GM12874 (cell line): ENCODE measurements around the gene PTPRG.

Source experiments
- TF ChIP-seq, protein P1 (sequence below): IDR thresholded peaks from 2 replicates; pipeline ENCODE4 v1.5.1; 2011; ENCODE audit warnings: low read depth, mild to moderate bottlenecking, control low read depth, low read length, moderate library complexity; ENCODE audit not compliant: insufficient read depth

The PTPRG gene

DNA sequence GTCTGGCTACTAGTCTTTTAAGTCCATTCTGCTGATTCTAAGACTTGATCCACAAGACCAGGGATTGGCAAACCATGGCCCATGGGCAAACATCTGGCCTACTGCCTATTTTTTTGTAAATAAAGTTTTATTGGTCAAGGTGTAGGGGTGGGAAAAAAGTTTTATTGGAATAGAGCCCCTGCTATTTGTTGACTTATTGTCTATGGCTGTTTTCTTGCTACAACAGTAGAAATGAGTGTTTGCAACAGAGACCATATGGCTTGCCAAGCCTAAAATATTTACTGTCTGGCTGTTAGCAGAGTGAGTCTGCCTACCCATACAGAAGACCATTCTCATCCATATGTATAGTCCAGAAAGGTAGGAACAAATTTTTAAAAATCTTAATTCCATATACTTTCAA, 106.4 kb downstream of the PTPRG start:
- TF ChIP-seq, protein P1, sequence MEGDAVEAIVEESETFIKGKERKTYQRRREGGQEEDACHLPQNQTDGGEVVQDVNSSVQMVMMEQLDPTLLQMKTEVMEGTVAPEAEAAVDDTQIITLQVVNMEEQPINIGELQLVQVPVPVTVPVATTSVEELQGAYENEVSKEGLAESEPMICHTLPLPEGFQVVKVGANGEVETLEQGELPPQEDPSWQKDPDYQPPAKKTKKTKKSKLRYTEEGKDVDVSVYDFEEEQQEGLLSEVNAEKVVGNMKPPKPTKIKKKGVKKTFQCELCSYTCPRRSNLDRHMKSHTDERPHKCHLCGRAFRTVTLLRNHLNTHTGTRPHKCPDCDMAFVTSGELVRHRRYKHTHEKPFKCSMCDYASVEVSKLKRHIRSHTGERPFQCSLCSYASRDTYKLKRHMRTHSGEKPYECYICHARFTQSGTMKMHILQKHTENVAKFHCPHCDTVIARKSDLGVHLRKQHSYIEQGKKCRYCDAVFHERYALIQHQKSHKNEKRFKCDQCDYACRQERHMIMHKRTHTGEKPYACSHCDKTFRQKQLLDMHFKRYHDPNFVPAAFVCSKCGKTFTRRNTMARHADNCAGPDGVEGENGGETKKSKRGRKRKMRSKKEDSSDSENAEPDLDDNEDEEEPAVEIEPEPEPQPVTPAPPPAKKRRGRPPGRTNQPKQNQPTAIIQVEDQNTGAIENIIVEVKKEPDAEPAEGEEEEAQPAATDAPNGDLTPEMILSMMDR = no peak

DNA sequence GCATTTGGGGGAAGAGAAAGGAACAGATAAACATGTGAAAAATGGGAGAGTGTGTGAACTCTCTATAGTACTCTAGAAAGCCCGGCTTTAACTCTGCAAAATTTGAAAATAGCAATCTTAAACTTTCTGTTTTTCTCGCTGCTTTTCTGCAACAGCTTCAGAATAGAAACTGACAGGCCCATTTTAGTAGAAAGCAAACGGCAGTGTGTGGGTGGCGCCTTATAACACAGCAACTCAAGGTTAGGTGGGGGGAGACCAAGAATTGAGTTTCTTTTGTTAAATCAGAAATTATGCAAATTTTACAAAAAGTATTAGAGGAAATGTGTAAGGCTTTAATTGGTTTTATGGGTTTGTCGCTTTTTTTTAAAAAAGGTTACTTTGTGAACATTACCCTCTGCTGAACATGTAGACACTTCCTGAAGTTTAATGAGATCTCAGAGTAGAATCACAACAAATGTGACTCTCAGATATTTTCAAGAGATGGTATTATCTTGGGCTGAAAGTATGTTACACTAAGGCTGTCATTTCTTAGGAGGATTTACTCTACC, 107.0 kb downstream of the PTPRG start:
- TF ChIP-seq, protein P1 = no peak

DNA sequence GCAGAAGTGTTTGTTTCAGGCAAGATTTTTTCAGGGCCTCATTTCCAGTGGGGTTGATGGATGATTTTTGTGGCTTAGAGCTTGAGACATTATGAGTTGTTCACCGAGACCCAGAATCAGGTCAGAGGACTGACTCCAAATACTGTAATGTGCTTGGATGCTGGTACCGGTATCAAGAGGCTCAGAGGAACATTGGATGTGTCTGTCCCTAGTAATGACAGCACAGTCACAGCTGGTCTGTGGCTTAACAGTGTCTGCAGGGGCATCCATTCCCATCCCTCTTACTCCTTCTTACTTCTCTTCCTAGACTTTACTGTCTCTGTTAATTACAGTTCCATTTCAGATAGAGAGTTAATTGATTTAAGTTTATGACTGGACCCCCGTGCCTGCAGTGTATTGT, 107.8 kb downstream of the PTPRG start:
- TF ChIP-seq, protein P1 = no peak

DNA sequence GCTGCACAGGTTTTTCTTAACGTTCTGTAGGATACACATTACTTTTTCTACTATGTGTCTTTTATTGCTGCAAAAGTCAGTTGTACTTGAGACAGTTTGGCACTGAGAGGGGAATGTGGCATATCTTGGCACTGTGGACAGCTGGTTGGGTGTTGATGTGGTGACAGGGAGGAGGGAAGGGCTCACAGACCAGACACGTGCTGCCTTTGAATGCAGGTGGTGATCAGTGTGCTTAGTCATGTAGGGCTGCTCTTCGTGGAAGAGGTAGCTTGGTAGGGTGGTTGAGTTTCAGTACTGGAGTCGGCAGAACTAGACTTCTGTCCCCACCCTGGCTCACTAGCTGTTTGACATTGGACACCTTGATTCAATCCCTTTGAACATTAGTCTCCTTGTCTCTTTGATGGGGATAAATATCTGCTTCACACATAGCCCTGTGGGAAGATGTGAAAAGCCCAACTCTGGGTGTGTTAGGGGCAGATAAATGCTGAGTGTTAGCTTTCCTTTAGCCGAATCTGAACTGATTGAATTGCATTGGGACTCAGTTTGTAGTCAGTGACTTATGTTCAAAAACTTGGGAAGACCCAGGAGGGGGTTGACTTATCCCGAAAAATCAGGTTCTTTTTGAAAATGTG, 108.4 kb downstream of the PTPRG start:
- TF ChIP-seq, protein P1 = no peak

DNA sequence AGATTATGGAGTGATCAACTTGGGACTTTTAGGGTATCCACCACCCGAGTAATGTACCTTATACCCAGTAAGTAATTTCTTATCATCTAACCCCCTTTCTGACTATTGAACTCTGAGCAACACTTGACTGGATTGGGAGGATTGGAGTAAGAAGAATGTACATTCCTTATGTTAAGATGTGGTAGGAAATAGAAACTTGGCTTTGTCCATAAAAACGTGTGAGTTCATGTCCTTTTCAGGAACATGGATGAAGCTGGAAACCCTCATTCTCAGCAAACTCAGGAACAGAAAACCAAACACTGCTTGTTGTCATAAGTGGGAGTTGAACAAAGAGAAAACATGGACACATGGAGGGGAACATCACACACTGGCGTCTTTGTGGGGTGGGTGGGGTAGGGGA, 112.3 kb downstream of the PTPRG start:
- TF ChIP-seq, protein P1 = no peak

DNA sequence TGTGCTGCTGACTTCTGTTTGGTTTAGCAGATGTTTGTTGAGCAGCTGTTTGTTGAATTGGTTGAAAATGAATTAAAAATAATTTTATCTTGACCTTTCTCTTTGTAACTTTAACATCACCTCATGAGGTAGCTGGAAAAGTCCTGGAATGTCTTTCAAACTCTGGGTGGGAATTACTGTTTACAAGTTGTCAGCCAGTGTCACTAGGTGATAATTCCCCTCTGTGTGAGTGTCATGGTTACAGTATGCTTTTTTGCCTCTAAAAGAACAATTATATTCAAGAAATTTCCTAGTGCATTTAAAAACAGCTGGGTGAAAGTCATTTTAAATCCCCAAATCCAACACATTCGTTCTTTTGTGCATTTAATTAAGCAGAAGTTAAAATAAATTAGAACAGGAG, 113.2 kb downstream of the PTPRG start:
- TF ChIP-seq, protein P1 = no peak

DNA sequence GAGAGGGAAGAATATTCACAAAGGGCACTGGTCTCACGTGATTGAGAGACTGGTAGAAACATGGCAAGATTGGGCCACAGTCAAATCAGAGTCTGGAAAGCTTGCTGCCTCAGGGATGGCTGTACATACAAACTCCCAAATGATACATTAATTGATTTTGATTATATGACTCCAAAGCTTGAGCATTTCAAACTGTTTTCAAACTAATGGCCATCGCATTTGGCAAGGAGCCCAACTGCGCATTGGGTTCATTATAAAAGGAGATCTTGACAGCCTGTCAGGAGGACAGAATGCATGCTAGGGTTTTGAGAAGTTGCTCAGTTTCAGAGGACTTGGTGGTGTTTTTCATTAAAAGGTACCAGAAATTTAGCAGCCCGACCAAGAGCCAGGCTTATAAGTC, 117.7 kb downstream of the PTPRG start:
- TF ChIP-seq, protein P1 = no peak

DNA sequence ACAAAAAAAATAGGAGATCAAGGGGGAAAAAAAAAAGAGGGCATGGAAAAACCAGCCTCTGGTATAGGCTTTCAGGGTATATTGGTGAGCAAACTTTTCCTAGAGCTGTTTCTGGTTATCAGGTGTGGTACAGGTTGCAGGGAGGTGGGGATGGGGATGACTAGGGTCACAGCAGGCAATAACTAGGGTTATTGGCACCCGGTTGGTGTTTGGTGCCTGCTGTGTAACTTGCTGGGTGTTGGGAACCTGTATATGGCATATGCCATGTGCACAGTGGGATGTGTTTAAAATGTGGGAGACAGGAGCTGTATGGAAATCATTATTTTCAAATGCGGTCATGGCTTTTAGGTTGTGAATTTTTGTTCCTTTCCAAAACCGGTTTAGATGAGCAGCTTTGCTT, 119.2 kb downstream of the PTPRG start:
- TF ChIP-seq, protein P1 = no peak
